Left ventricle myocardium inferior (tissue), 1 donor: ENCODE measurements around the gene RNF150. TPM values are rescaled to one million over a fixed set of nuclear protein-coding genes. Genes with fewer than 3 reads are reported as not detected.

Experiments
- DNase-seq: peaks from one replicate; pipeline ENCODE4 v3.0.0-alpha.2; 2020
- H3K27ac ChIP-seq: fragments of 200-600 bp; replicated peaks from 2 replicates; pipeline ENCODE4 v1.8.0; 2021
- H3K27me3 ChIP-seq: fragments of 200-600 bp; 2 replicates; pipeline ENCODE4 v1.8.0; 2021; ENCODE audit warnings: low read depth
- H3K36me3 ChIP-seq: fragments of 200-600 bp; 2 replicates; pipeline ENCODE4 v1.8.0; 2021
- H3K4me1 ChIP-seq: fragments of 200-600 bp; 2 replicates; pipeline ENCODE4 v1.8.0; 2021
- H3K4me3 ChIP-seq: fragments of 200-600 bp; 2 replicates; pipeline ENCODE4 v1.8.0; 2021; ENCODE audit warnings: mild to moderate bottlenecking, moderate library complexity
- H3K9me3 ChIP-seq: fragments of 200-600 bp; replicated peaks from 2 replicates; pipeline ENCODE4 v1.8.0; 2021
- intact Hi-C: fragments of 100-400 bp; cut with micrococcal nuclease; formaldehyde crosslinking; loops from one replicate; pipeline ENCODE4 v1.11.0; 2022
- long read RNA-seq: library from polyadenylated mRNA; unstranded; transcript quantifications from one replicate; pipeline ENCODE4 v2.0.0, GENCODE V29; 2021
- total RNA-seq: library from RNA; stranded (reverse); fragmentation: NEBNext Ultra II Directional; extraction: Animal tissue kit (Norgen Biotek cat#: 25700); gene quantifications from one replicate; pipeline ENCODE4 v1.2.1, GENCODE V29; 2021
- TF ChIP-seq, protein P1 (sequence below): fragments of 200-600 bp; IDR thresholded peaks from 2 replicates; pipeline ENCODE4 v1.8.0; 2021; ENCODE audit warnings: antibody characterized with exemption, mild to moderate bottlenecking, borderline replicate concordance
- donor health status: DM: no; HTN: yes; CAD: no; lungs with severe emphysema.

Gene RNF150
- total RNA-seq: 68.0 TPM
- long read RNA-seq, full-length matches to known transcripts: 49 of 88 reads
- long read RNA-seq, partial matches to known transcripts: 5 of 88 reads
- long read RNA-seq, other reads (novel, unspliced or antisense): 34 of 88 reads

DNA sequence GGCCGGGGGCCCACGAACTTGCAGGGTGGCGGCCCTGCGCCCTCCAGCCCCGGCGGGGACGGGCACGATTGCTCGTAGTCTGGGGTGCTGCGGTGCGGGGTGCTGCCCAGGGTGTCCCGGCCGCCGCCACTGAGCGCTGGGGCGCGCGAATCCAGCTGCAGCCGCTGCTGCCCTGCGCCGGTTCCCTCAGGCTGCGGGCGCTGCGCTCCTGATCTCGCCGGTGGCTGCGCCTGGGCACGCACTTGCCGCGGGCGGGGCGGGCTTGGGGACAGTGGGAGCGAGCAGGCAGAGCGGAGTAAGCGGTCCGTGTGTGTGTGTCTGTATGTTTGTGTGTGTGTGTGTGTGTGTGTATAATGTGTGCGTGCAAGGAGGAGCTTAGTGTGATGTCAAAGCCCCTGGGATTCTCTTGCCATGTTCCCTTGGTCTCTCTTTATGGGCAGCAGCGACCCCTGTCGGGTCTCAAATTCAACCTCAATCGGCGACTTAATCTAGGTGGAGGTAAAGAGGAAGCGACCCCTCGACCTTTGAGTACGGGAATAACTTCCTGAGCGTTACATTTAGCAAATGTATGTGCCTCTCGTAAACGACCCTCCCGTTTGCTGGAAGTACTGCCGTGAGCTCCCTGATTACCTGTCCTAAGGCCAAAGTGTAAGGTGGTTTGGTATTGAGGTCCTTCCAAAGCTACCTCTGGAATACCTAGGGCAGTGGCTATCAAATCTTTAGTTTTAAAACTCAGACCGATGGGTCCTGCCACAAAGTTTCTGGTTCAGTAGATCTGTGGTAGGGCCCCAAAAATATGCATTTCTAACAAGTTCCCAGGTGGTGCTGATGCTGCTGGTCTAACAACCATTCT is at the start of gene RNF150:
RNF150 (minus strand) TSS at position 324 of the 853 bp plus-strand sequence.
- TF ChIP-seq, protein P1, sequence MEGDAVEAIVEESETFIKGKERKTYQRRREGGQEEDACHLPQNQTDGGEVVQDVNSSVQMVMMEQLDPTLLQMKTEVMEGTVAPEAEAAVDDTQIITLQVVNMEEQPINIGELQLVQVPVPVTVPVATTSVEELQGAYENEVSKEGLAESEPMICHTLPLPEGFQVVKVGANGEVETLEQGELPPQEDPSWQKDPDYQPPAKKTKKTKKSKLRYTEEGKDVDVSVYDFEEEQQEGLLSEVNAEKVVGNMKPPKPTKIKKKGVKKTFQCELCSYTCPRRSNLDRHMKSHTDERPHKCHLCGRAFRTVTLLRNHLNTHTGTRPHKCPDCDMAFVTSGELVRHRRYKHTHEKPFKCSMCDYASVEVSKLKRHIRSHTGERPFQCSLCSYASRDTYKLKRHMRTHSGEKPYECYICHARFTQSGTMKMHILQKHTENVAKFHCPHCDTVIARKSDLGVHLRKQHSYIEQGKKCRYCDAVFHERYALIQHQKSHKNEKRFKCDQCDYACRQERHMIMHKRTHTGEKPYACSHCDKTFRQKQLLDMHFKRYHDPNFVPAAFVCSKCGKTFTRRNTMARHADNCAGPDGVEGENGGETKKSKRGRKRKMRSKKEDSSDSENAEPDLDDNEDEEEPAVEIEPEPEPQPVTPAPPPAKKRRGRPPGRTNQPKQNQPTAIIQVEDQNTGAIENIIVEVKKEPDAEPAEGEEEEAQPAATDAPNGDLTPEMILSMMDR: peak; percentile 72
- peaks cover 28% of the 10 kb centered on the region for H3K27me3 ChIP-seq
- intact Hi-C loops: loop anchor here (5.0 kb wide), 1 partner anchor 271 kb away; no protein-coding TSS in a partner anchor

DNA sequence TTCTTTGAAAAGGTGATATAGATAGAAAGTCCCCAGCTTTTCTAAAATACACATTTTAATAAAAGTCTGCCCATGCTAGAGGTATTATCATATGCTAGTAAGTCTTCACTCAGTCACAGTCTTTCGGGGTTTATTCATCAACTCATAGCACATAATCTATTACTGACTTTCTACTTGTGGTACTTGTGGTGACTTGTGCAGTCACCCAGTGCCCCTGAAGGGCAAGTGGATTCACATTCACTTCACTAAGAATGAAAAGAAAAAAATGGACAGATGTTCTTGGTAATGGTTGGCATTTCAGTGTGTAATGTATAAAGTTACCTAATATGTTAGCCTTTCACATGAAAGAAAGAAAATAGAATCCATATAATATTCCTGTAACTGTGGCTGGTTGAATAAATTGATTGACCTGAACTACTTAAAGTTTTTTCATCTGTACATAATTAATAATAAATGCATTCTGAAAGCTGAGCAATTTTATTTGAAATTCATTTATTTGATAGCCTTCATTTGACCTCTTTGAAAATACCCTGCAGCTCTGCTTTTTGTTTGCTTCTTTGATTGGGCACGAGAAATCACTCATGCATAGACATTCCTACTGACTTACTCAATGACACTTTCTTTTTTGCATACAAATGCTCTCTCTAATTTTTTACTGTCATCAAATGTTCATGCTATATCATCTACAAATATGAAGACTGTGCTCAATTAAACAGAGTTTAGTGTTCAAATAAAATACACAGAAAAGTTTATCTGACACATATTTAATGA is 47.9 kb upstream of the RNF150 start:
- no peak for DNase-seq
- TF ChIP-seq, protein P1: no peak
- H3K36me3 ChIP-seq: no peaks in the 10 kb centered on the region

More for the DNA sequence above, at the start of gene RNF150:
- H3K4me1 ChIP-seq: peaks cover 58% of the 10 kb centered on the region
- DNase-seq: peak; percentile 72
- peak within 1 kb of the TSS; percentile 94 for H3K4me3 ChIP-seq
- H3K9me3 ChIP-seq: no peaks in the 10 kb centered on the region
- peak within 1 kb of the TSS; percentile 94 for H3K27ac ChIP-seq
- H3K36me3 ChIP-seq: no peaks in the 10 kb centered on the region

DNA sequence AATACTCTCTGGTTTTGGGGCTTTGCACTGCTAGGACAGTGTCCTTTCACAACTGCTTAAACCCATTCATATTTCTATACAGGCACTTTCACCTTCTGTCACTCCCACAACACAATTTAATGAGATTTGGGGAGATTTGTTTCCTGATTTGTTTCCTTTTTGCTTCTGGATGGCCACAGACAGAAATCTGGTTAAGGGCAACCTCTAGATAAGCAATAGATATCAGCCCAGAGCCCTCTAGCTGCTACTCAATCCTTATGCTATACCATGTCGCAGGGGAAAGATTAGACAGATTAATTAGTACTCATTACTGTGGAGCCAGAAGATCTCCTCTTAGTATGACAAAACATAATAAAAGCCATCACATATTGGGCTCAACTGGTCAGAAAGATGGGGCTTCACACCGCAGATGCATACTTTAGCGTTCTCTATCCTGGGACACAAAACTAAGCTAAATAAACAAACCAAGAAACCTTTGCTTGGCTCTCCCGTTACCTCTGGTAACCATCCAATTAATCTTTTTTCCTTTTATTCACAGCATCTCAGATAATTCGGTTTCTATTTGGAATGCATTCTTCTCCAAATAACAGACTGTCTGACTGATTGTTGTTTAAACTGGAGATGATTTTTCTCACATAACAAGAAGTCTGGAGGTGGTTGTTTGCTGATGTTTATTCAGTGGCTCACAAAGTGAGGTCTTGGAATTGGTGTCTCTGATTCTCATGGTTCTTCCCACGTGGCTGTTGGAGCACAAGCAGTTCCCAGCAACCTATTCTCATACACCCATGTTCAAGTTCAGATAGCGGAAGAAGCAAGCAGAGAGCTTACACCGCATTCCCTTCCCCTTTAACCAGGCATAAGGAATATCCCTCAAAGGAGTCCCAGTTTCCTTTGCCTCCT is 46.5 kb upstream of the RNF150 start:
- H3K27me3 ChIP-seq: no peaks in the 10 kb centered on the region
- TF ChIP-seq, protein P1: no peak
- H3K27ac ChIP-seq: no peak overlapping the region
- H3K4me1 ChIP-seq: no peaks in the 10 kb centered on the region
- H3K9me3 ChIP-seq: no peaks in the 10 kb centered on the region
- no peak overlapping the region for H3K4me3 ChIP-seq
- DNase-seq: no peak
- intact Hi-C loops: no loop called here
- H3K36me3 ChIP-seq: no peaks in the 10 kb centered on the region

More for the DNA sequence above, 47.9 kb upstream of the RNF150 start:
- no peaks in the 10 kb centered on the region for H3K27me3 ChIP-seq
- no peaks in the 10 kb centered on the region for H3K4me1 ChIP-seq
- no peak overlapping the region for H3K27ac ChIP-seq
- H3K9me3 ChIP-seq: no peaks in the 10 kb centered on the region
- intact Hi-C loops: no loop called here
- no peak overlapping the region for H3K4me3 ChIP-seq

DNA sequence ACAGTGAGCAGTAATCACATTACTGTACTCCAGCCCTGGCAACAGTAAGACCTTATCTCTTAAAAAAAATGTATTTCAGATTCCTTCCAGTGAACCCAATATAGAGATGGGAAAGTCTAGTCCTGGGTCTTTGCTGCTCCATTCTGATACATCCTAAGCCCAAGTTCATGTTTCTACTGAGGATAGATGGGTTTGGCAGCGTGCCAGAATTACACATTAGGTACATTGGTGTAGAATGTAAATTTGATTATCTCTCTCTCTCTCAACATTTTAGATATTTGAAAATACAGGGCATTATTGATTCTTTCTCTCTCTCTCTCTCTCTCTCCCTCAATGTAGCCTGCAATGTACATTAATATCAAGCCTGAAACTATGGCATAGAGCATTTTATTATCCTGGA is 43.9 kb upstream of the RNF150 start:
- Histone ChIP-seq H3K27ac (no peak overlapping the region), H3K4me1 (no peaks in the 10 kb centered on the region), H3K9me3 (no peaks in the 10 kb centered on the region), H3K36me3 (no peaks in the 10 kb centered on the region), H3K27me3 (no peaks in the 10 kb centered on the region), H3K4me3 (no peak overlapping the region)
- intact Hi-C loops: no loop called here
- DNase-seq: no peak
- TF ChIP-seq, protein P1: no peak

DNA sequence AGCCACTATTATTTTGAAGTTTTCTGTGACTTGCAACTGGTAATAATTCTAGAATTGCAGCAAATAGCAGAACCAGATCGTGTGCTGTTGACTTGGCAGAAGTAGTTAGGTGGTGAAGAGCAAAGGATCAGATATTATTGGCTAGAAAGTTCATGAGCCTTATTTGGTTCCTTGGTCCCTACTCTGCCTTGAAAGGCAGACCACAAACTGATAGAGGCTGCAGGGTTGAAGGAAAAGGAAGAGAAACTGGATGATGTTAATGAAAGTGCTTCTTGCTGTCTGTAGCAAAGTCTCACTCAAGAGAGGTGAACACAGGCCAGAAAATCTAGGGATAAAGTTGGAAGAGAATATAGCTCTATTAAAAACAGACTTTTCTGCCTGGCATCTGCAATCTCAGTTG is 41.2 kb upstream of the RNF150 start:
- Histone ChIP-seq H3K9me3 (no peaks in the 10 kb centered on the region), H3K27me3 (no peaks in the 10 kb centered on the region), H3K4me3 (no peak overlapping the region), H3K27ac (no peak overlapping the region), H3K4me1 (no peaks in the 10 kb centered on the region), H3K36me3 (no peaks in the 10 kb centered on the region)
- no peak for DNase-seq
- intact Hi-C loops: no loop called here
- TF ChIP-seq, protein P1: no peak
